T-helper 17 cell (primary cell): ENCODE measurements around the gene DAAM1. TPM values are rescaled to one million over a fixed set of nuclear protein-coding genes. Genes with fewer than 3 reads are reported as not detected.
A peak's percentile ranks its signal among the peaks of the same experiment; 100 is the strongest.

Experiments
- ATAC-seq: fragments of 150-1000 bp; cut with Tn5 transposase; 2 replicates; pipeline ENCODE4 v1.10.0; 2021; ENCODE audit warnings: mild to moderate bottlenecking, moderate library complexity
- DNase-seq, 3 donors: peaks; one replicate each; pipeline versions ENCODE4 v3.0.0 to v3.0.0-alpha.2; 2020 to 2021
- H3K9me3 ChIP-seq: one replicate; pipeline ENCODE4 v1.7.0; 2013; ENCODE audit warnings: low read length, mild to moderate bottlenecking; ENCODE audit not compliant: control insufficient read depth, poor library complexity, severe bottlenecking
- H3K27ac Mint-ChIP-seq: one replicate; pipeline ENCODE4 v1.8.0; 2022; ENCODE audit warnings: mild to moderate bottlenecking, moderate library complexity, mixed read lengths
- H3K27me3 Mint-ChIP-seq: one replicate; pipeline ENCODE4 v1.8.0; 2022; ENCODE audit warnings: mixed read lengths
- H3K36me3 Mint-ChIP-seq: one replicate; pipeline ENCODE4 v1.8.0; 2022; ENCODE audit warnings: low read depth, mixed read lengths
- H3K4me1 Mint-ChIP-seq: one replicate; pipeline ENCODE4 v1.8.0; 2022; ENCODE audit warnings: mild to moderate bottlenecking, mixed read lengths
- H3K4me3 Mint-ChIP-seq: one replicate; pipeline ENCODE4 v1.8.0; 2022; ENCODE audit warnings: mild to moderate bottlenecking, moderate library complexity, mixed read lengths
- total RNA-seq, 4 donors: library from RNA in 2 of 4; stranded (reverse) in 2 of 4; gene quantifications; one replicate each; pipeline ENCODE4 v1.2.3 and lab custom pipeline; 2022 to 2026

Gene DAAM1
- total RNA-seq, 2 donors from 2014 or later = 22.6 to 25.6 TPM

DNA sequence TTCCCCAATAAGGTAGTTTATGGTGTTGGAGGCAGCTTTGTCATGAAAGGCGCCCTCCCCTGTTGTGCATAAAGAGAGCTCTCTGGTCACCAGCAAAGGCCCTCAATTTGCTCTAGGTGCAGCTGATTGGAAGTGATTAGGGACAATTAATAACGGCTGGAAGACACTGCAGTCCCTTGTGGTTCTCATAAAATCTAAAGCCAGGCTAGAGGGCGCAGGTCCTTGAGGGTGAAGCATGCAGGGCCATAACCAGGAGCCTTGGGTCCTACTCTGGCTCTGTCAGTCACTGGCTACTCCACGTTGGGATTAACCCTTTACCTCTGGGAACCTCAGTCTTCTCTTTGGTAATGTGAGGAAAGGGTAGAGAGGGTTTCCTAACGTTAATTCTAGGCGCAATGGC is 1.9 kb downstream of the DAAM1 start:
- ATAC-seq (no peak), DNase-seq (no peak)
- Mint-ChIP-seq H3K27me3 (no peaks in the 10 kb centered on the region), H3K36me3 (no peaks in the 10 kb centered on the region), H3K4me3 (peak overlapping the region; percentile 97), H3K27ac (peak overlapping the region; percentile 96), H3K4me1 (peaks cover 20% of the 10 kb centered on the region)
- H3K9me3 ChIP-seq = no peaks in the 10 kb centered on the region

- no peak for ATAC-seq
- H3K9me3 ChIP-seq = no peaks in the 10 kb centered on the region
- no peak overlapping the region for H3K27ac Mint-ChIP-seq
Measured at GRCh38 chr14:59195912-59196311, 7.4 kb downstream of the DAAM1 start.

DNA sequence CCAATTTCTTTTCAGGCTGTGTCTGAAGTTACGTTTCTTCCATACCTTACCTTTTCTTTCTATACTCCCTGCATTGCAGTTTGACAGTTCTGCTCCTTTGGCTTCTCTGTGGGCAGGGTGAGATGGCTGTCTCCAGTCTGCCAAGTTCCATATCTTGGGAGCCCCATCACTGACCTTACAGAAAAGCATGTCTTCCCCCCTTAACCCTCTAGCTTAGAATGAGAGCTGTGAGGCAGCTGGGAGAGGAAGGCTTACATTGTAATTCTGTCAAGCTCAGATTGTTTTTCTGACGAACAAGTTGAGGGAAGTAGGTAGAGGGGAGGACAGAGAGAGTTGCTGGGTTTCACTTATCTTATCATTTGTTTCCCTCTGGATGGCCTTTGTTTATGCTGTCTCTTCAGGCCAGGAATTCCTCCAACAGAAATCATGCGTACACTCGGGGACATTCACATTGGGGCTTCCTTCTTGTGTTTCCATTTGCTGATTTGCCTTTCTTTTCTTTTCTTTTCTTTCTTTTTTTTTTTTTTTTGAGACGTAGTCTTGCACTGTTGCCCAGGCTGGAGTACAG is 9.3 kb downstream of the DAAM1 start:
- ATAC-seq = no peak
- no peak overlapping the region for H3K27ac Mint-ChIP-seq
- no peaks in the 10 kb centered on the region for H3K36me3 Mint-ChIP-seq
- no peaks in the 10 kb centered on the region for H3K27me3 Mint-ChIP-seq
- no peak for DNase-seq
- H3K4me3 Mint-ChIP-seq = no peak overlapping the region
- no peaks in the 10 kb centered on the region for H3K9me3 ChIP-seq
- peaks cover 6% of the 10 kb centered on the region for H3K4me1 Mint-ChIP-seq

More at GRCh38 chr14:59195912-59196311, 7.4 kb downstream of the DAAM1 start:
- DNase-seq = no peak
- Mint-ChIP-seq H3K4me1 (peaks cover 6% of the 10 kb centered on the region), H3K4me3 (no peak overlapping the region), H3K27me3 (no peaks in the 10 kb centered on the region), H3K36me3 (no peaks in the 10 kb centered on the region)

- H3K27ac Mint-ChIP-seq = no peak overlapping the region
- no peaks in the 10 kb centered on the region for H3K27me3 Mint-ChIP-seq
- ATAC-seq (no peak), DNase-seq (no peak)
- H3K36me3 Mint-ChIP-seq = no peaks in the 10 kb centered on the region
- no peaks in the 10 kb centered on the region for H3K9me3 ChIP-seq
- H3K4me3 Mint-ChIP-seq = no peak overlapping the region
- H3K4me1 Mint-ChIP-seq = peaks cover 4% of the 10 kb centered on the region
Measured at GRCh38 chr14:59199205-59199604, 10.7 kb downstream of the DAAM1 start.

DNA sequence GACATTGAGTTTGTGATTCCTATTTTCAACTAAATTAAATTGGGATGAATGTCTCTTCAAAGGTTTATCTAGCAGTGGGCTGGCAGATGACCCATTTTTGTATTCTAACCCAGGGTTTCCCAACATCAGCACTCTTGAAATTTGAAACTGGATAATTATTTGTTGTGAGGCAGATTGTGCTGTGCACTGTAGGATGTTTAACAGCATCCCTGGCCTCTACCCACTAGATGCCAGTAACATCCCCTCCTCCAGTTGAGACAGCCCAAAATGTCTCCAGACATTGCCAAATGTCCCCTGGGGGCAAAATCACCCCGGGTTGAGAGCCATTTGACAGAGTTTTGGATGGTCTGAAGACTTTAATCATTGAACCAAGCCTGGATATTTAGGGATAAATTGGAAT is 11.1 kb downstream of the DAAM1 start:
- DNase-seq = no peak
- H3K9me3 ChIP-seq = no peaks in the 10 kb centered on the region
- H3K4me3 Mint-ChIP-seq = no peak overlapping the region
- ATAC-seq = no peak
- H3K4me1 Mint-ChIP-seq = peaks cover 4% of the 10 kb centered on the region
- H3K27ac Mint-ChIP-seq = no peak overlapping the region
- H3K36me3 Mint-ChIP-seq = no peaks in the 10 kb centered on the region
- no peaks in the 10 kb centered on the region for H3K27me3 Mint-ChIP-seq

DNA sequence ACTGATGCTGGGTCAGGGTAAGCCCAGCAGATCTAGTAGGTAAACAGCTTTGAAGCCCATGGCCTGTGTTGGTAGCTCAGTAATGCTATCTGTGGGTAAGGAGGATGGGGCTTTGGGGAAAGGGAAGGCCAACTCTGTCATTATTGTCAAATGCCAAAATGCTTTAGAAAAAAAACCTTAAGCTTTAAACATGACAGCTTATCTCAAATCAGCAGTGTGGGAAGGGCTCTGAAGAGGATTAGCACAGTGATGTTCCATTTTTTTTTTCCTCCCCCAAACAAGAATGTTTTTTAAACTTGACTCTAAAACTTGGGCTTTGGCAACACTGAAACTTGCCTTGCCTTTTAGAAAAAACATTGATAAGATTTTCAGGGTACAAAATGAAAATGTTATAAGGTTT is 11.7 kb downstream of the DAAM1 start:
- ATAC-seq (no peak), DNase-seq (no peak)
- H3K27me3 Mint-ChIP-seq = no peaks in the 10 kb centered on the region
- H3K4me3 Mint-ChIP-seq = no peak overlapping the region
- H3K4me1 Mint-ChIP-seq = peaks cover 6% of the 10 kb centered on the region
- H3K27ac Mint-ChIP-seq = no peak overlapping the region
- no peaks in the 10 kb centered on the region for H3K9me3 ChIP-seq
- H3K36me3 Mint-ChIP-seq = no peaks in the 10 kb centered on the region

DNA sequence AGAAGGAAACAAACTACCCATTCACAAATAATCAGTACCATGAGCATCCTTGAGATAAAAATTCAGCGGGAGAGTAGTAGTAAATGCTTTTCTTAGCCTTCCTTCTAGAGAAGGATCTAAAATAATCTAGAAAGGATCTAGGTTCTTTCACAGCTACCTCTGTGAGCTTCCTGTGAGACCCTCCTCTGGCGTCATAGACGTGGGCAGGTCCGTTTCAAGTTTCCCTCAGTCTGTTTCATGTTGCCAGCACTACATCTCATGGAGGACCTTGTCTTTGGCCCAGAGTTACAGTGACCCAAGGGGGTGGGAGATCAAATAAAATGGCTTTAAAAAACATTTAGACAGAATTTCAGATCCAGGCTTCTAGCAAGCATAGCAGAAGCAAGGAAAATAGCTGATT is 13.6 kb downstream of the DAAM1 start:
- Mint-ChIP-seq H3K27me3 (no peaks in the 10 kb centered on the region), H3K4me3 (no peak overlapping the region), H3K4me1 (peaks cover 9% of the 10 kb centered on the region), H3K36me3 (no peaks in the 10 kb centered on the region), H3K27ac (no peak overlapping the region)
- no peak for DNase-seq
- H3K9me3 ChIP-seq = no peaks in the 10 kb centered on the region
- ATAC-seq = no peak

- H3K4me3 Mint-ChIP-seq = no peak overlapping the region
- H3K27ac Mint-ChIP-seq = no peak overlapping the region
- DNase-seq (no peak), ATAC-seq (no peak)
- H3K36me3 Mint-ChIP-seq = no peaks in the 10 kb centered on the region
- no peaks in the 10 kb centered on the region for H3K9me3 ChIP-seq
- no peaks in the 10 kb centered on the region for H3K27me3 Mint-ChIP-seq
- peaks cover 17% of the 10 kb centered on the region for H3K4me1 Mint-ChIP-seq
Measured at GRCh38 chr14:59204305-59204704, 15.8 kb downstream of the DAAM1 start.

DNA sequence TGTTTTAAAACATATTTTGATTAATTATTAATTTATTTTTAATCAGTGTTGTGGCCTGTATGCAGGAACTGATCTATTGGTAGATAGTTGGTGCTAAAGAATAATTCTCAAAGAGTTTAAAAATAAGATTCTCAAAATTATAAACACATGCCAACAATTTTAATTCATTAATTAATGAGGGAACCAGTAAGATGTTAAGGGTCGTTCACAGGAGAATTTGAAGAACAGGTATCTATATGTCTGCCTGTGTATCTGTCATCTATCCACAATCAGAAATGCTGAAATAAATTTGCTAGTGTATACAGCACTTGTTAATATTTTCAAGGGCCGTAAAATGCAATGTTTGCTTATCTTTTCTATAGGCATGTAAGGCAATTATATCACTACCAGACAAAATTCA is 18.4 kb downstream of the DAAM1 start:
- Mint-ChIP-seq H3K27ac (no peak overlapping the region), H3K4me1 (peaks cover 15% of the 10 kb centered on the region), H3K27me3 (no peaks in the 10 kb centered on the region), H3K4me3 (no peak overlapping the region), H3K36me3 (no peaks in the 10 kb centered on the region)
- DNase-seq (no peak), ATAC-seq (no peak)
- no peaks in the 10 kb centered on the region for H3K9me3 ChIP-seq

DNA sequence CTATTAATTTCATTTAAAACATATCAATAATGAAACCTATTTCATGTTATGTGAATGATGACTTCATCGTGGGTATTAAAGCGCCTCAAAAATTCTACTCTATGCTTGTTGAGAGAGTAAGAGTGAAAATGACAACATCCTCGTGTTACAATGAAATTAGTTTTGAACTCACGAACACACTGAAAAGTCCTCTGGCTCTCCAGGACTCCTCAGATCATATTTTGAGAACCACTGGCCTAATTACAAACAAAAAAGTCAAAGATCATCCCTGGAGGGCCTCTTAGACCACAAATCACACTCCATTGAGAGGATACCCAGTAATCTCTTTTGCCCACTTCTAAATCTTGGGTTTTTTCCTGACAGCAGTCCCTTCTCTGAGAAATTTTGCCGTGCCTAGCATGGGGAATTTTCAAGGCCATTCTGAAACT is 19.1 kb downstream of the DAAM1 start:
- no peak for DNase-seq
- Mint-ChIP-seq H3K4me3 (no peak overlapping the region), H3K36me3 (no peaks in the 10 kb centered on the region), H3K27ac (no peak overlapping the region), H3K27me3 (no peaks in the 10 kb centered on the region), H3K4me1 (peaks cover 15% of the 10 kb centered on the region)
- ATAC-seq = no peak
- H3K9me3 ChIP-seq = no peaks in the 10 kb centered on the region

GRCh38 chr14:59208224-59208814 is 19.9 kb downstream of the DAAM1 start:
- no peaks in the 10 kb centered on the region for H3K36me3 Mint-ChIP-seq
- H3K4me1 Mint-ChIP-seq = peaks cover 15% of the 10 kb centered on the region
- ATAC-seq (no peak), DNase-seq (no peak)
- no peak overlapping the region for H3K27ac Mint-ChIP-seq
- no peaks in the 10 kb centered on the region for H3K27me3 Mint-ChIP-seq
- H3K4me3 Mint-ChIP-seq = no peak overlapping the region
- no peaks in the 10 kb centered on the region for H3K9me3 ChIP-seq

GRCh38 chr14:59208954-59209353 is 20.5 kb downstream of the DAAM1 start:
- DNase-seq (no peak), ATAC-seq (no peak)
- no peaks in the 10 kb centered on the region for H3K9me3 ChIP-seq
- H3K36me3 Mint-ChIP-seq = no peaks in the 10 kb centered on the region
- no peak overlapping the region for H3K27ac Mint-ChIP-seq
- no peaks in the 10 kb centered on the region for H3K27me3 Mint-ChIP-seq
- H3K4me3 Mint-ChIP-seq = no peak overlapping the region
- H3K4me1 Mint-ChIP-seq = peaks cover 16% of the 10 kb centered on the region

GRCh38 chr14:59210621-59211020 is 22.2 kb downstream of the DAAM1 start:
- Mint-ChIP-seq H3K36me3 (no peaks in the 10 kb centered on the region), H3K4me3 (no peak overlapping the region), H3K27me3 (no peaks in the 10 kb centered on the region), H3K4me1 (peaks cover 12% of the 10 kb centered on the region), H3K27ac (no peak overlapping the region)
- ATAC-seq (no peak), DNase-seq (no peak)
- no peaks in the 10 kb centered on the region for H3K9me3 ChIP-seq
